H1 (cell line): ENCODE measurements around the gene KRTAP1-5. TPM values are rescaled to one million over a fixed set of nuclear protein-coding genes. Genes with fewer than 3 reads are reported as not detected.

Source experiments
- CTCF ChIA-PET: fragments of 300-600 bp; sonication (Branson Sonifier 250); formaldehyde crosslinking; loops from one replicate; lab custom pipeline; 2021; ENCODE audit not compliant: partially characterized antibody; lab: Charles Lee
- POLR2A ChIA-PET: fragments of 300-600 bp; sonication (Branson Sonifier 250); formaldehyde crosslinking; loops from one replicate; lab custom pipeline; 2021; ENCODE audit warnings: inconsistent platforms; ENCODE audit not compliant: partially characterized antibody; lab: Charles Lee
- DNase-seq, 2 experiments: peaks; one replicate each; pipeline versions ENCODE4 v3.0.0 to v3.0.0-alpha.2; 2010 to 2022; ENCODE audit warnings: low spot score in 2 of 2, low read depth in 1 of 2, mixed read lengths in 1 of 2
- FAIRE-seq: peaks from 2 replicates; lab custom pipeline; 2011; peaks lifted over from hg19 to GRCh38; lab: Jason Lieb, UNC
- H2AFZ ChIP-seq: 2 replicates; pipeline ENCODE4 v1.8.1; 2012; ENCODE audit warnings: low read length, inconsistent platforms
- H2AK5ac ChIP-seq: 2 replicates; pipeline ENCODE4 v1.6.1; 2013; ENCODE audit warnings: low read depth, low read length
- H2BK120ac ChIP-seq: replicated peaks from 2 replicates; pipeline ENCODE3; 2013; ENCODE audit warnings: low read depth, low read length, inconsistent platforms
- H2BK12ac ChIP-seq: 2 replicates; pipeline ENCODE4 v1.6.1; 2013; ENCODE audit warnings: low read depth, low read length
- H2BK15ac ChIP-seq: 2 replicates; pipeline ENCODE4 v1.6.1; 2013; ENCODE audit warnings: low read length
- H2BK20ac ChIP-seq: 2 replicates; pipeline ENCODE4 v1.6.1; 2013; ENCODE audit warnings: low read length
- H2BK5ac ChIP-seq: 2 replicates; pipeline ENCODE4 v1.6.1; 2013; ENCODE audit warnings: low read depth, low read length
- H3K14ac ChIP-seq: 2 replicates; pipeline ENCODE4 v1.6.1; 2013; ENCODE audit warnings: inconsistent platforms; ENCODE audit not compliant: insufficient read length
- H3K18ac ChIP-seq: 2 replicates; pipeline ENCODE4 v1.6.1; 2013; ENCODE audit warnings: low read length; ENCODE audit errors: extremely low read depth
- H3K23ac ChIP-seq: 2 replicates; pipeline ENCODE4 v1.6.1; 2013; ENCODE audit warnings: inconsistent platforms; ENCODE audit not compliant: insufficient read length
- H3K23me2 ChIP-seq: 2 replicates; pipeline ENCODE4 v1.6.1; 2013; ENCODE audit warnings: low read depth, low read length
- H3K27ac ChIP-seq: 2 replicates; pipeline ENCODE4 v1.6.1; 2011; ENCODE audit warnings: low read depth, low read length, inconsistent platforms
- H3K27me3 ChIP-seq, 4 experiments: replicated peaks in 1 of 4; 1 replicate in 1 of 4; 2 replicates in 3 of 4; pipeline versions ENCODE4 v1.6.1 to v1.8.1; 2011 to 2013; ENCODE audit warnings: low read length in 3 of 4, mild to moderate bottlenecking in 3 of 4, inconsistent platforms in 2 of 4, mixed read lengths in 2 of 4, moderate library complexity in 1 of 4; ENCODE audit not compliant: control insufficient read depth in 3 of 4, insufficient read depth in 3 of 4; ENCODE audit errors: extremely low read depth in 1 of 4
- H3K36me3 ChIP-seq, 4 experiments: 2 replicates each; pipeline versions ENCODE4 v1.6.1 to v1.8.1; 2011 to 2013; ENCODE audit warnings: mild to moderate bottlenecking in 4 of 4, low read length in 3 of 4, moderate library complexity in 2 of 4, control low read depth in 1 of 4, inconsistent platforms in 1 of 4; ENCODE audit not compliant: insufficient read depth in 4 of 4, control insufficient read depth in 2 of 4
- H3K4ac ChIP-seq: replicated peaks from 2 replicates; pipeline ENCODE3; 2013; ENCODE audit warnings: low read length, low read depth, mixed read lengths, inconsistent platforms; ENCODE audit not compliant: insufficient read length
- H3K4me1 ChIP-seq, 4 experiments: replicated peaks in 1 of 4; 1 replicate in 1 of 4; 2 replicates in 3 of 4; pipeline versions ENCODE4 v1.6.1 to v1.8.1; 2011 to 2013; ENCODE audit warnings: low read length in 3 of 4, inconsistent platforms in 2 of 4, mixed read lengths in 1 of 4; ENCODE audit not compliant: insufficient read depth in 4 of 4, control insufficient read depth in 3 of 4
- H3K4me2 ChIP-seq, 2 experiments: 2 replicates each; pipeline versions ENCODE4 v1.6.1 to v1.8.1; 2011 to 2013; ENCODE audit warnings: low read depth in 2 of 2, low read length in 2 of 2, control low read depth in 1 of 2, inconsistent platforms in 1 of 2, mild to moderate bottlenecking in 1 of 2; ENCODE audit not compliant: insufficient read depth in 1 of 2
- H3K4me3 ChIP-seq, 4 experiments: fragments of 200-600, 300-600 bp in 1 of 4; sonication (generic), shearing (Covaris generic), sonication (Bioruptor Twin) in 1 of 4; 2 replicates each; pipeline versions ENCODE4 v1.5.1 to v1.8.1; 2011 to 2016; ENCODE audit warnings: low read length in 4 of 4, low read depth in 3 of 4, control low read depth in 2 of 4, inconsistent platforms in 2 of 4, mild to moderate bottlenecking in 2 of 4, mixed read lengths in 1 of 4, moderate library complexity in 1 of 4; ENCODE audit not compliant: insufficient read depth in 2 of 4; ENCODE audit errors: extremely low read depth in 1 of 4
- H3K56ac ChIP-seq: replicated peaks from 2 replicates; pipeline ENCODE3; 2013; ENCODE audit warnings: low read depth, mild to moderate bottlenecking, mixed read lengths, low read length, inconsistent platforms; ENCODE audit not compliant: insufficient read length
- H3K79me1 ChIP-seq: 2 replicates; pipeline ENCODE4 v1.6.1; 2013; ENCODE audit warnings: low read depth, low read length, control low read depth
- H3K79me2 ChIP-seq, 2 experiments: 2 replicates each; pipeline versions ENCODE4 v1.6.1 to v1.8.1; 2012 to 2013; ENCODE audit warnings: low read length in 2 of 2, mild to moderate bottlenecking in 2 of 2, inconsistent platforms in 1 of 2; ENCODE audit not compliant: insufficient read depth in 2 of 2, control insufficient read depth in 1 of 2
- H3K9ac ChIP-seq, 4 experiments: replicated peaks in 1 of 4; 1 replicate in 1 of 4; 2 replicates in 3 of 4; pipeline versions ENCODE4 v1.6.1 to v1.8.1; 2011 to 2013; ENCODE audit warnings: low read depth in 3 of 4, low read length in 3 of 4, control low read depth in 2 of 4, mild to moderate bottlenecking in 2 of 4, moderate library complexity in 2 of 4, inconsistent platforms in 1 of 4; ENCODE audit errors: extremely low read depth in 1 of 4
- H3K9me3 ChIP-seq, 2 experiments: 2 replicates each; pipeline versions ENCODE4 v1.6.1 to v1.8.1; 2012 to 2013; ENCODE audit warnings: mild to moderate bottlenecking in 2 of 2, moderate library complexity in 2 of 2, control low read depth in 1 of 2, inconsistent platforms in 1 of 2, low read depth in 1 of 2, low read length in 1 of 2, mixed read lengths in 1 of 2; ENCODE audit not compliant: insufficient read depth in 2 of 2
- H4K20me1 ChIP-seq, 2 experiments: replicated peaks in 1 of 2; 2 replicates each; pipeline versions ENCODE3 to v1.8.1; 2011 to 2013; ENCODE audit warnings: inconsistent platforms in 2 of 2, low read length in 2 of 2, mild to moderate bottlenecking in 1 of 2; ENCODE audit not compliant: insufficient read depth in 2 of 2, control insufficient read depth in 1 of 2
- H4K5ac ChIP-seq: 2 replicates; pipeline ENCODE4 v1.6.1; 2013; ENCODE audit warnings: low read length, low read depth, mixed read lengths, inconsistent platforms; ENCODE audit not compliant: insufficient read length
- H4K8ac ChIP-seq: 2 replicates; pipeline ENCODE4 v1.8.0; 2013; ENCODE audit warnings: mild to moderate bottlenecking, moderate library complexity, low read length, inconsistent platforms; ENCODE audit not compliant: insufficient read depth; ENCODE audit errors: extremely low read depth
- H4K91ac ChIP-seq: replicated peaks from 2 replicates; pipeline ENCODE3; 2013; ENCODE audit warnings: low read length, mixed read lengths, inconsistent platforms; ENCODE audit not compliant: insufficient read length
- BACH1 ChIP-seq: IDR thresholded peaks from 2 replicates; pipeline ENCODE4 v1.6.1; 2012; ENCODE audit warnings: low read length, improper control_type of control experiment
- BCL11A ChIP-seq, 2 experiments: IDR thresholded peaks; one replicate each; pipeline ENCODE4 v1.6.1; 2011; ENCODE audit warnings: low read depth in 2 of 2, low read length in 2 of 2, mild to moderate bottlenecking in 2 of 2
- CBX5 ChIP-seq: fragments of 300-800, 300-1000 bp; sonication (generic); IDR thresholded peaks from 2 replicates; pipeline ENCODE4 v1.7.1; 2016; ENCODE audit warnings: antibody characterized with exemption, low read length, low read depth
- CEBPB ChIP-seq: IDR thresholded peaks from 2 replicates; pipeline ENCODE4 v1.6.1; 2012; ENCODE audit warnings: low read depth, low read length
- CHD2 ChIP-seq: IDR thresholded peaks from 2 replicates; pipeline ENCODE4 v1.6.1; 2012; ENCODE audit warnings: low read length, improper control_type of control experiment
- EP300 ChIP-seq, 2 experiments: IDR thresholded peaks; 1 replicate in 1 of 2; 2 replicates in 1 of 2; pipeline ENCODE4 v1.6.1; 2011 to 2012; ENCODE audit warnings: low read depth in 2 of 2, low read length in 2 of 2, mild to moderate bottlenecking in 2 of 2, borderline replicate concordance in 1 of 2, inconsistent platforms in 1 of 2, moderate library complexity in 1 of 2
- GTF2F1 ChIP-seq: IDR thresholded peaks from 2 replicates; pipeline ENCODE4 v1.6.1; 2012; ENCODE audit warnings: low read depth, low read length, improper control_type of control experiment, borderline replicate concordance
- KDM5A ChIP-seq: fragments of 200-600 bp; IDR thresholded peaks from 2 replicates; pipeline ENCODE4 v1.7.1; 2012; ENCODE audit warnings: mild to moderate bottlenecking, low read length, inconsistent platforms, mixed read lengths
- NANOG ChIP-seq: IDR thresholded peaks from 2 replicates; pipeline ENCODE4 v1.6.1; 2011; ENCODE audit warnings: low read length, low read depth, mild to moderate bottlenecking, inconsistent platforms; ENCODE audit not compliant: insufficient read depth, poor library complexity, severe bottlenecking
- PHF8 ChIP-seq: fragments of 200-600 bp; sonication (generic); conservative IDR thresholded peaks from 2 replicates; pipeline ENCODE4 v1.7.1; 2012; ENCODE audit warnings: low read depth, mild to moderate bottlenecking, inconsistent platforms, low read length, moderate library complexity
- RXRA ChIP-seq: IDR thresholded peaks from 2 replicates; pipeline ENCODE4 v1.6.1; 2011; ENCODE audit warnings: low read depth, mild to moderate bottlenecking, low read length, moderate library complexity; ENCODE audit not compliant: insufficient read depth
- SIRT6 ChIP-seq: IDR thresholded peaks from one replicate; pipeline ENCODE4 v1.7.1; 2012; ENCODE audit warnings: low read length, inconsistent platforms
- SP2 ChIP-seq: IDR thresholded peaks from 2 replicates; pipeline ENCODE4 v1.6.1; 2012; ENCODE audit warnings: mild to moderate bottlenecking, low read length, inconsistent platforms
- TAF1 ChIP-seq: IDR thresholded peaks from 2 replicates; pipeline ENCODE4 v1.6.1; 2011; ENCODE audit warnings: mild to moderate bottlenecking, low read depth, low read length
- TBP ChIP-seq: IDR thresholded peaks from 2 replicates; pipeline ENCODE4 v1.6.1; 2011; ENCODE audit warnings: low read depth, low read length, improper control_type of control experiment
- TCF12 ChIP-seq: IDR thresholded peaks from 2 replicates; pipeline ENCODE4 v1.6.1; 2011; ENCODE audit warnings: low read depth, mild to moderate bottlenecking, low read length
- WGBS, 2 experiments: shearing (Covaris generic) in 1 of 2; methylation state at CpG; one replicate each; pipeline versions ENCODE4 v1.1.6 to v1.1.7; 2013 to 2015; ENCODE audit warnings: low lambda C conversion rate in 2 of 2, mixed read lengths in 2 of 2, inconsistent platforms in 1 of 2, low coverage in 1 of 2, missing lambda C conversion rate in 1 of 2; ENCODE audit not compliant: insufficient replicate concordance in 2 of 2, insufficient coverage in 1 of 2, insufficient read length in 1 of 2; ENCODE audit errors: extremely low coverage in 1 of 2, missing lambda C conversion rate in 1 of 2; 5-methylcytosine and 5-hydroxymethylcytosine counted together
- polyA plus RNA-seq, 7 experiments: library from polyadenylated mRNA; depleted of rRNA in 3 of 7; stranded (reverse) in 5 of 7; unstranded in 2 of 7; fragments of >200 nt in 5 of 7; fragments of 200-250 nt in 2 of 7; gene quantifications; 1 replicate in 5 of 7; 2 replicates in 1 of 7; 4 replicates in 1 of 7; pipeline versions ENCODE4 v1.2.1 to v1.2.3, GENCODE V29; 2011 to 2013; ENCODE audit warnings: missing spikeins in 2 of 7, mixed read lengths in 2 of 7
- total RNA-seq: library from RNA; stranded (reverse); fragmentation: NEBNext Ultra II Directional; extraction: Animal tissue kit (Norgen Biotek cat#: 25700); gene quantifications from 2 replicates; pipeline ENCODE4 v1.2.1, GENCODE V29; 2021

KRTAP1-5 gene
- total and polyA plus RNA-seq, 2 of the 8 experiments (the other 6 are each of a cell fraction or from before 2014, with no cell fraction given), result not detected

DNA sequence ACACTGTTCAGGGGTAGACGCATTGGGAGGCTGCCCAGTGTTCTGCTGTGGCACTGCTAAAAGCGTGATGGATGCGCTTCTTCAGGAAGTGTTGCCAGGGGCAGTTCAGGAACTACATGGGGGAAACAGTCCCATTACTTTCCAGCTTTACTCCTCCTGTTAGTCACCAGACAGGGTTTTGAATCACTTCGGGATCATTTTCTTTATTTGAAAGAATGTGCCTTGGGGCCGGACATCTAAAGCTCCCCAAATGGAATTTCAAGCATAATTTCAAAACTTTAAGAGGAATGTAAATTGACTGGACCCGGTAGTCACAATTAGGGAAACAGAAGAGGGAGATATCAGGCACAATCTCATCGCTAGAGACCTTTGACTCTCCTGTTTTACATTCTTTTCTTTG lies 21.4 kb upstream of the KRTAP1-5 start:
- Histone ChIP-seq H4K5ac (no peak overlapping the region), H2BK5ac (no peak overlapping the region), H3K79me2 (no peaks in the 10 kb centered on the region), H2AFZ (0 out of 2 replicates have a peak overlapping the region, but pooled peaks have one; percentile 40), H3K27me3 (no peaks in the 10 kb centered on the region), H2BK120ac (no peak overlapping the region), H3K9ac (no peak overlapping the region), H2BK12ac (no peak overlapping the region), H3K4ac (no peak overlapping the region), H3K9me3 (no peaks in the 10 kb centered on the region), H3K23me2 (no peaks in the 10 kb centered on the region), H2BK20ac (no peak overlapping the region), H4K91ac (peak overlapping the region; percentile 19), H3K79me1 (no peaks in the 10 kb centered on the region), H3K14ac (no peak overlapping the region), H3K23ac (no peak overlapping the region), H3K36me3 (no peaks in the 10 kb centered on the region), H4K20me1 (no peaks in the 10 kb centered on the region), H3K56ac (no peak overlapping the region), H2BK15ac (no peak overlapping the region), H3K4me2 (no peak overlapping the region), H3K4me1 (peaks cover 0 to 2% (median 0%) of the 10 kb centered on the region in 4 experiments; a peak in 1 of 7 replicates), H3K4me3 (no peak overlapping the region), H3K18ac (no peak overlapping the region; the same call in 1 of the 2 replicates), H4K8ac (no peak overlapping the region), H2AK5ac (no peak overlapping the region), H3K27ac (no peak overlapping the region)
- WGBS, 2 experiments, result 82% methylated on average over 7 of the region's 7 CpGs; no CpG with 5 or more reads in 1 of the 2 experiments
- no peak for FAIRE-seq
- no peak for DNase-seq
- ChIA-PET CTCF (interaction anchor here (0.7 to 1.0 kb wide), 4 partner anchors 10 to 182 kb away, joined by 3 read pairs; no protein-coding TSS in a partner anchor), POLR2A (no interaction called here)
- TF ChIP-seq KDM5A (no peak), SP2 (no peak), SIRT6 (no peak), GTF2F1 (no peak), TAF1 (no peak), TBP (no peak), CEBPB (no peak), TCF12 (no peak), RXRA (no peak), CBX5 (no peak), PHF8 (no peak), BCL11A (IDR thresholded peaks at IDR 0.05; ENCODE audit: low read depth in 2 of 2, low read length in 2 of 2) (no peak), NANOG (no peak), CHD2 (no peak), EP300 (IDR thresholded peaks at IDR 0.05; ENCODE audit: borderline replicate concordance in 1 of 2, low read depth in 2 of 2, low read length in 2 of 2) (no peak), BACH1 (no peak)
